Astrocyte of the cerebellum (primary cell): ENCODE data around the gene SPATA6L.

Source experiments
- DNase-seq: peaks from one replicate; pipeline ENCODE4 v3.0.0-alpha.2; 2011; ENCODE audit warnings: low read depth
- H3K4me3 ChIP-seq: 2 replicates; pipeline ENCODE4 v1.5.1; 2011; ENCODE audit warnings: mild to moderate bottlenecking, low read depth, low read length, moderate library complexity
- CTCF ChIP-seq: IDR thresholded peaks from 2 replicates; pipeline ENCODE4 v1.5.1; 2012; ENCODE audit warnings: low read length, low read depth, moderate library complexity, mild to moderate bottlenecking; ENCODE audit errors: missing control alignments
- in situ Hi-C: cut with HindIII; loops from 2 replicates; pipeline ENCODE4 v1.10.0; 2017; ENCODE audit warnings: low sequenced_read_pairs

SPATA6L gene

DNA sequence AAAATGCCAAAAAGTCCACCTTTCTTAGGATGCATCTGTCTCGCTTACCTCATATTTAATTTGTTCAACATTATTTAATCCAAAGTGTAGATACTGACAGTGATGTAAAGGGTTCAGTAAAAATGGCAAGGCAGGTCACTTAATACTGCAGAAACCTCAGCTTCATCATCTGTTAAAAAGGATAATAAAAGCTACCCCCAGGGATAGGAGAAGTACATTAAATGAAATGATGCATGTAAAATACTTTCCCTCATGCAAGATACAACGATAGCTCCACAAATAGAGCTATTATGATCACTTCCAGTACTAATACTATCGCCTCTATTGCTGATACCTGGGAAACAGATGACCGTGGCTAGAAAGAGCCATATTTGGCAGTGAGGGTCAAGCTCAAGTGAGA lies 93.1 kb downstream of the SPATA6L start:
- H3K4me3 ChIP-seq, result no peak overlapping the region
- in situ Hi-C loops, result no loop called here
- no peak for TF ChIP-seq CTCF

GRCh38 chr9:4572184-4572826 lies 94.0 kb downstream of the SPATA6L start:
- TF ChIP-seq CTCF, result no peak
- no peak for DNase-seq
- no peak overlapping the region for H3K4me3 ChIP-seq
- in situ Hi-C loops, result no loop called here

More for the DNA sequence above, 93.1 kb downstream of the SPATA6L start:
- no peak for DNase-seq

GRCh38 chr9:4569101-4569500 lies 97.2 kb downstream of the SPATA6L start:
- no peak for DNase-seq
- no peak for TF ChIP-seq CTCF
- H3K4me3 ChIP-seq, result no peak overlapping the region
- in situ Hi-C loops, result no loop called here

GRCh38 chr9:4567601-4568000 lies 98.7 kb downstream of the SPATA6L start:
- no peak for TF ChIP-seq CTCF
- no peak overlapping the region for H3K4me3 ChIP-seq
- DNase-seq, result no peak
- in situ Hi-C loops, result no loop called here

- DNase-seq, result no peak
- in situ Hi-C loops, result no loop called here
- no peak overlapping the region for H3K4me3 ChIP-seq
- no peak for TF ChIP-seq CTCF
Observed at GRCh38 chr9:4566806-4567205, 99.5 kb downstream of the SPATA6L start.

DNA sequence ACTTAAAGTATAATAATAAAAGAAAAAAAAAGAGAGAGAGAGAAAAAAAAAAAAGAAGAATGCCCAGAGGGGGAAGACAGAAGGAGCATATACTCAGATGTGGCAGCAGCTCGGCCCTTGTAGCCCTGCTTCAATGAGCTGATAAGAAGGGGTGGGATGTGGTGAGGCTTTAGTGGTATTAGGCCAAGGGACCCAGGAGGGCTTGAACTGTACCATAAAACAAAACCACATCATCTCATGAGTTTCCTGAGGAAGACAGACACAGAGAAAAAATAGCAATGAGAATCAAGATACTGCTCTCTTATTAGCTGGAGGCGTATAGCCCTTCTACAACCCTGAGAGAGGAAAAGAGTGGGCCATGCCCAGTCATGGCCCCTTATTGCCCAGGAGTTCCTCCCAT lies 103.2 kb downstream of the SPATA6L start:
- in situ Hi-C loops, result no loop called here
- H3K4me3 ChIP-seq, result no peak overlapping the region
- DNase-seq, result no peak
- no peak for TF ChIP-seq CTCF
